ENCODE measurements around the gene CCDC9B.
A peak's percentile ranks its signal among the peaks of the same experiment; 100 is the strongest.

The CCDC9B gene

GRCh38 chr15:40349163-40349562 lies 8.4 kb upstream of the CCDC9B start:
- Histone ChIP-seq H3K9me3 (ENCODE audit: control insufficient read depth in 1 of 2, low read length in 2 of 2) (no peaks in the 10 kb centered on the region), H3K4me3 (ENCODE audit: low read depth in 1 of 2, low read length in 2 of 2) (no peak overlapping the region), H3K27ac (ENCODE audit: low read length) (peak overlapping the region; percentile 82), H3K4me1 (ENCODE audit: control insufficient read depth in 1 of 2, insufficient read depth in 2 of 2, low read length in 2 of 2) (peaks cover 4 to 11% of the 10 kb centered on the region in 2 donors), H3K36me3 (ENCODE audit: control insufficient read depth in 1 of 2, insufficient read depth in 2 of 2, low read length in 2 of 2) (no peaks in the 10 kb centered on the region), H3K27me3 (ENCODE audit: low read depth, low read length) (no peaks in the 10 kb centered on the region)

DNA sequence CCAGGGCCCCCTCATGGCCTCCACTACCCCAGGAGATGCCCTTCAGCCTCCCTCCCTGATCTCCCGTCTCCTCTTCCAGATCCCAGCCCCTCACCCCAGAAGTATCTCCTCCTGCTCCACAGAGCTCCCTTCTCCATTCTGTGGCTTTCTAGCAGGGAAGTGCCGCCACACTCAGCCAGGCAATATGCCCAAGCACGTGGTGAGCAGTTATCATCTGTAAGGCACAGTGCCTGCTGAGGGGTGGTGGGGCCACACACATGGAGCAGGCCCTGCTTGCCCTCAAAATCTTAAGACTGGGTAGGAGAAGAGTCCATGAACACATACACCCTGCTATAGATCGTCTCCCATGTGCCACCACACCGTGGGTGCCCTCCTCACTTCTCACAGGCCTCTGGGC lies 7.7 kb upstream of the CCDC9B start:
- Histone ChIP-seq H3K9me3 (ENCODE audit: control insufficient read depth in 1 of 2, low read length in 2 of 2) (no peaks in the 10 kb centered on the region), H3K27ac (ENCODE audit: low read length) (peak overlapping the region; percentile 82), H3K27me3 (ENCODE audit: low read depth, low read length) (no peaks in the 10 kb centered on the region), H3K36me3 (ENCODE audit: control insufficient read depth in 1 of 2, insufficient read depth in 2 of 2, low read length in 2 of 2) (no peaks in the 10 kb centered on the region), H3K4me3 (ENCODE audit: low read depth in 1 of 2, low read length in 2 of 2) (no peak overlapping the region), H3K4me1 (ENCODE audit: control insufficient read depth in 1 of 2, insufficient read depth in 2 of 2, low read length in 2 of 2) (peaks cover 4 to 16% of the 10 kb centered on the region in 2 donors)

GRCh38 chr15:40347559-40348473 lies 7.1 kb upstream of the CCDC9B start:
- Histone ChIP-seq H3K4me1 (ENCODE audit: control insufficient read depth in 1 of 2, insufficient read depth in 2 of 2, low read length in 2 of 2) (peaks cover 9 to 23% of the 10 kb centered on the region in 2 donors), H3K27me3 (ENCODE audit: low read depth, low read length) (no peaks in the 10 kb centered on the region), H3K27ac (ENCODE audit: low read length) (peak overlapping the region; percentile 86)

DNA sequence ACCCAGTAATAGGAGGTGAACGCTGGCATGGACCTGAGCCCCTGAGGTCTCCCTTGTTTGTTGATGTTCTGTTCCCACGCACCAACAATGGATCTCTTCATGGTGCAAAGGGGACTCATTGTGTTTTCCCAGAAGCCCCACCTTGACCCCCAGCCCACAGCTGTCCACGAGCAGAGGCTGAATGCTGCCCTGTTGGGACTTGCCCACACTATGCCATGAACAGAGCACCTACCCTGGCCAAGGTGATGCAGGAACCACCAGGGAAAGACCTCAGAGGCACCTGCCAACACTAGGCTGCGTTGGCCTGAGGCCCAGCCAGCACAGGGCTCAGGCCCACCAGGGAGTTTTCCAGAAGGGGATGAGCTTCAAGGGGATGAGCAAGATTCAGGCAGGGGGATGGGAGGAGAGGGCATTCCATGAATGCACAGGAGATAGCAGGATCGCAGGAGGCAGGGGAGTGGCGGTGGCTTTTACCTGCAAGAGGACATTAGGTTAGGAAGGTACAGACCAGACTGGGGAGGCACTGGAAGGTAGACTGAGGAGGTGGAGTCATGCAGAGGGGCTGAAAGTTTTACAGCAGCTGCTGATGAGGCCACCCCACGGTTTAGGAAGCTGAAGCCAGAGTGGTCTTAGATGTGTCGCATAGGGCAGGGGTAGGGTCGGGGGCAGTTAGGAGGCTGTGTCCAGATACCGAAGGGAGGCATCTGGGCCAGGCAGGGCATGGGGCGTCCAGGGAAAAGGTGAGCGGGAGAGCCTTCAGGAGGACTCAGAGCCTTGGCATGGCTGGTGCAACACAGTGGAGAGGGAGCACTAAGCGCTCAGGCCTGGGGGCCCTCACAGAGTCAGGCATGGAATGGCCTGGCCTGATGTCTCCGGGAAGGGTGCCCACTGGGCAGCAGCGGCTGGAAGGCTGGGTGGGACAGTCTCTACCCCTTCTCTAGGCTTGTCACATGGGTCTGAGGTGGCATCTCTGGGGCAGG lies 6.1 kb upstream of the CCDC9B start:
- H3K4me1 ChIP-seq (ENCODE audit: control insufficient read depth in 1 of 2, insufficient read depth in 2 of 2, low read length in 2 of 2) = peaks cover 9 to 28% of the 10 kb centered on the region in 2 donors
- no peaks in the 10 kb centered on the region for H3K36me3 ChIP-seq (ENCODE audit: control insufficient read depth in 1 of 2, insufficient read depth in 2 of 2, low read length in 2 of 2)
- H3K4me3 ChIP-seq (ENCODE audit: low read depth in 1 of 2, low read length in 2 of 2) = no peak overlapping the region
- peak overlapping the region; percentile 86 for H3K27ac ChIP-seq (ENCODE audit: low read length)
- H3K9me3 ChIP-seq (ENCODE audit: control insufficient read depth in 1 of 2, low read length in 2 of 2) = no peaks in the 10 kb centered on the region
- no peaks in the 10 kb centered on the region for H3K27me3 ChIP-seq (ENCODE audit: low read depth, low read length)

More at GRCh38 chr15:40347559-40348473, 7.1 kb upstream of the CCDC9B start:
- Histone ChIP-seq H3K4me3 (ENCODE audit: low read depth in 1 of 2, low read length in 2 of 2) (no peak overlapping the region), H3K36me3 (ENCODE audit: control insufficient read depth in 1 of 2, insufficient read depth in 2 of 2, low read length in 2 of 2) (no peaks in the 10 kb centered on the region), H3K9me3 (ENCODE audit: control insufficient read depth in 1 of 2, low read length in 2 of 2) (no peaks in the 10 kb centered on the region)

DNA sequence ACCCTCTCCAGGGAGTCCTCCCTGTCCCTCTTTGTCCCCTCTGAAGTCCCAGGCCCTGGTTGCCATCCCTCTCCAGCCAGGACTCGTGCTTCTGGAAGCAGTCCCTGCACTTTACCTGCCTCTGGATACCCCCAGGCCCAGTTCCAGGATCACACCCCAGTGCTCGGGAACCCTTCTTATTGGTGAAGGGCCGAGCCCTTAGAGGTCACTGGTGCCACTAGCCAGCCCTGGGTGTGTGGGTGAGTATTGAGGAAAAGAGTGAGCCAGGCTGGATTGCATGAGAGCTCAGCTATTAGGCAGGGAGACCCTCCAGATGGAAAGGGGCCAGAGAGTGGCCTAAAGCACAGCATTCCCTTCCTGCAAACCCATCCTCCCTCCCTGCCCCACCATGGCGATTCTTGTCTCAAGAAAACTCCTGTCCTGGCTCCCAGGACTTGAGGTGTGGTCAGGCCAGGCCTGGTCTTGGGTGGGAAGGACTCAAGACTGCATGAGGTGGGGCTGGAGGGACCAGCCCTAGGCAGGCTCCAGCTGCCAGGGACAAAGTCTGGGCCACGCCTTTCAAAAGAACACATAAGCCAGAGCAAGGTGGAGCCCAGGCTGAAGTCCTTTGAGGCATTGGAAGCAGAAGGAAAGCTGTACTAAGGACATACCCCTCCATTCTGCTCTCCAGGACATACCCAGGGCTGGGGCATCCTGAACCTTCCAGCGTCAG lies 5.3 kb upstream of the CCDC9B start:
- Histone ChIP-seq H3K36me3 (ENCODE audit: control insufficient read depth in 1 of 2, insufficient read depth in 2 of 2, low read length in 2 of 2) (no peaks in the 10 kb centered on the region), H3K27ac (ENCODE audit: low read length) (peak overlapping the region; percentile 86), H3K9me3 (ENCODE audit: control insufficient read depth in 1 of 2, low read length in 2 of 2) (no peaks in the 10 kb centered on the region)

DNA sequence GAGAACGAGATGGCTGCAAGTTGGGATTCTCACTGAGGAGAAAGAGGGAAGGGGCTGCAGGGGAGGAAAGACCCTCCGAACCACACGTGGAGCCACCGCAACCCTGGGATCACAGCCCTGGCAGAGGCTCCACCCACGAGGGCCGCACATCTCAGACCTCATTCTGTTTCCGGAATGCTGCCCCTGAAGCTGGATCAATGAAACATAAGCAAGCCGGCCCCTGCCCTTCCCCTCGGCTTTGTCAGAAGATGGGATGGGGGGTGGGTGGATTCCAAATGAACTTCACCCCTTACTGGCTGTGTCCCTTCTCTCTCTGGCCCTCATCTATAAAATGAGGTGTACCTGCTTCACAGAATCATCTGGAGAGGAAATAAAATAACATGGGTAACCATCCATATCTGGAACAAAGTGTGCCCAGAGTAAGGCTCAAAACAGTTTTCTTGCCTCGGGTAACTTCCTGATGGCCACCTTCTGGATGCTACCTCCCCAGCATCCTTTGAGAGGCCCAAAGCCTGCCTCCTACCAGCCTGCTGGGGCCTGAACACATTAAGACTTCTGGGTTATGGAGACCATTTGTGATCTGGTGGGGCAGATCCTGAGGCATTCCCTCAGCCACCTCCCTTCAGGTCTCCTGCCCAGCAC lies 4.6 kb upstream of the CCDC9B start:
- Histone ChIP-seq H3K27ac (ENCODE audit: low read length) (peak overlapping the region; percentile 86), H3K4me1 (ENCODE audit: control insufficient read depth in 1 of 2, insufficient read depth in 2 of 2, low read length in 2 of 2) (peaks cover 15 to 40% of the 10 kb centered on the region in 2 donors), H3K4me3 (ENCODE audit: low read depth in 1 of 2, low read length in 2 of 2) (no peak overlapping the region), H3K27me3 (ENCODE audit: low read depth, low read length) (no peaks in the 10 kb centered on the region), H3K36me3 (ENCODE audit: control insufficient read depth in 1 of 2, insufficient read depth in 2 of 2, low read length in 2 of 2) (peaks cover 0 to 3% of the 10 kb centered on the region in 2 donors), H3K9me3 (ENCODE audit: control insufficient read depth in 1 of 2, low read length in 2 of 2) (no peaks in the 10 kb centered on the region)

More for the DNA sequence above, 5.3 kb upstream of the CCDC9B start:
- H3K4me3 ChIP-seq (ENCODE audit: low read depth in 1 of 2, low read length in 2 of 2) = no peak overlapping the region
- no peaks in the 10 kb centered on the region for H3K27me3 ChIP-seq (ENCODE audit: low read depth, low read length)
- H3K4me1 ChIP-seq (ENCODE audit: control insufficient read depth in 1 of 2, insufficient read depth in 2 of 2, low read length in 2 of 2) = peaks cover 12 to 33% of the 10 kb centered on the region in 2 donors

DNA sequence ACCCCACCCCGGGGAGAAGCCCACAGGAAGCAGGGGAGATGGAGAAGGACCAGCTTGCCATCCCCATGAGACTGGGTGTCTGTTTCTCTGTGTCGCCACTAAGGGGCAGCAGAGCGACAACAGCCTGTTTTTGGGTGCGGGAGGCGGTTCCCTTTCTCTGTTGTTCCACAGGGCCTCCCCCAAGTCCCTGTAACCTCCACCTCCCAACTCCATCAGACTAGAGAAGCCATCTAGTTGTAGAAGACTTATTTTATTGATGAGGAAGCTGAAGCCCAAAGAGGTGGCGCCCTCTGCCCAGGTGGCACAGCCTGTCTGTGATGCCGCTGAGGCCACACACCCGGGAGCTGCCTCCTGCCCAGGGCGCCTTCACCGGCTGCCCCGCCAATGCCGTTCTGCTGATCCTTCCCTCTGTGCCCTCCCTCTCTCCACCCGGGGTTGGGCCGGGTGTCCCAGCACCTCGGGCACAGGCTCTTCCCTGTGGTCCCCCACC lies 3.9 kb upstream of the CCDC9B start:
- H3K27ac ChIP-seq (ENCODE audit: low read length) = no peak overlapping the region
- H3K4me3 ChIP-seq (ENCODE audit: low read depth in 1 of 2, low read length in 2 of 2) = no peak overlapping the region
- H3K27me3 ChIP-seq (ENCODE audit: low read depth, low read length) = no peaks in the 10 kb centered on the region
- peaks cover 22 to 46% of the 10 kb centered on the region in 2 donors for H3K4me1 ChIP-seq (ENCODE audit: control insufficient read depth in 1 of 2, insufficient read depth in 2 of 2, low read length in 2 of 2)
- H3K36me3 ChIP-seq (ENCODE audit: control insufficient read depth in 1 of 2, insufficient read depth in 2 of 2, low read length in 2 of 2) = peaks cover 0 to 5% of the 10 kb centered on the region in 2 donors
- H3K9me3 ChIP-seq (ENCODE audit: control insufficient read depth in 1 of 2, low read length in 2 of 2) = no peaks in the 10 kb centered on the region

DNA sequence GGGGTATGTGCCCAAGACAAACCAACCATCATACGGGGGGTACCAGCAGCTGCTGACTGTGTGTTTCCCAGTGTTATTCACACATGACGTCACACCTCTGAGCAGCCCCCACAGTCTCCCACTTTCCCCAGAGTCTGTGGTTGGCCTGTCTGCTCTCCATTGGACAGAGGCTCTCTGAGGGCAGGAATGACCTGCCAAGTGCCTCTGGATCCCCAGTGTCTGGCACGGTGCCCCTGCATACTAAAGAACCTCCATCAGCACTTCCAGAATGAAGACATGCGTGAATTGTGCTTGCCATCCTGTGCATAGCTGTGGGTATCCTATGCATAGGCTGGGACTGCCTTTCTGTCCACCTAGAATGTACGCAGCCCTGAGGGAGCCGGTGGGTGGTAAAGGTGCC lies 3.5 kb upstream of the CCDC9B start:
- Histone ChIP-seq H3K27ac (ENCODE audit: low read length) (peak overlapping the region; percentile 5), H3K36me3 (ENCODE audit: control insufficient read depth in 1 of 2, insufficient read depth in 2 of 2, low read length in 2 of 2) (peaks cover 0 to 5% of the 10 kb centered on the region in 2 donors), H3K9me3 (ENCODE audit: control insufficient read depth in 1 of 2, low read length in 2 of 2) (no peaks in the 10 kb centered on the region), H3K4me1 (ENCODE audit: control insufficient read depth in 1 of 2, insufficient read depth in 2 of 2, low read length in 2 of 2) (peaks cover 27 to 51% of the 10 kb centered on the region in 2 donors), H3K27me3 (ENCODE audit: low read depth, low read length) (no peaks in the 10 kb centered on the region), H3K4me3 (ENCODE audit: low read depth in 1 of 2, low read length in 2 of 2) (no peak overlapping the region)

DNA sequence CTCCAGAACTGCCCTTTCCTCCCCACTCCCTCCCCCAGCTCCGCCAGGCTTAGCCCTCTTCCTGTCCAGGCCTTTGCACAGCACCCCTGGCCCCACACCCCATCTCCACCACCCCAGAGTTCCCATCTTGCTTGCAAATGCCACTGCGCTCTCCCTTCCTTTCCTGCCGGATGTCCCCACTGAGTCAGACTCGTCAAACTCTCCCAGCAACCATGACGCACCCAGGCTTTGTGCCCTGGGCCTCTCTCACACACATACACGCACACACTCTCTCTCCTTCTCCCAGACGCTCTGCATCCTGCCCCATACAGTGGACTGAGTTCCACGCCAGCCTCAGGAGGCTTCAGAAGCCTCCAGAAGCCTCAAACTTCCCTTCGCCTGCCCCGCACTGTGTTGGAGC lies 2.8 kb upstream of the CCDC9B start:
- H3K27me3 ChIP-seq (ENCODE audit: low read depth, low read length) = no peaks in the 10 kb centered on the region
- H3K27ac ChIP-seq (ENCODE audit: low read length) = peak overlapping the region; percentile 60
- no peak overlapping the region for H3K4me3 ChIP-seq (ENCODE audit: low read depth in 1 of 2, low read length in 2 of 2)
- H3K9me3 ChIP-seq (ENCODE audit: control insufficient read depth in 1 of 2, low read length in 2 of 2) = no peaks in the 10 kb centered on the region
- H3K4me1 ChIP-seq (ENCODE audit: control insufficient read depth in 1 of 2, insufficient read depth in 2 of 2, low read length in 2 of 2) = peaks cover 30 to 58% of the 10 kb centered on the region in 2 donors
- H3K36me3 ChIP-seq (ENCODE audit: control insufficient read depth in 1 of 2, insufficient read depth in 2 of 2, low read length in 2 of 2) = peaks cover 0 to 5% of the 10 kb centered on the region in 2 donors
